Activated naive CD4-positive, alpha-beta T cell treated with anti-CD3 and anti-CD28 coated beads for 36 hours (primary cell): Measurements from ENCODE around the gene SH2B3. TPM values are rescaled to one million over a fixed set of nuclear protein-coding genes. Genes with fewer than 3 reads are reported as not detected.

ENCODE experiments used
- CTCF ChIA-PET: fragments of 350-600 bp; sonication (Branson Sonifier 250); formaldehyde crosslinking; loops from one replicate; lab custom pipeline; 2021; ENCODE audit warnings: antibody characterized with exemption; lab: Charles Lee
- DNase-seq: peaks from one replicate; pipeline ENCODE4 v3.0.0-alpha.2; 2020
- H3K27ac Mint-ChIP-seq: one replicate; pipeline ENCODE4 v1.8.0; 2021; ENCODE audit warnings: mild to moderate bottlenecking, mixed read lengths
- H3K27me3 Mint-ChIP-seq: one replicate; pipeline ENCODE4 v1.8.0; 2021; ENCODE audit warnings: low read depth, mixed read lengths
- H3K36me3 Mint-ChIP-seq: one replicate; pipeline ENCODE4 v1.8.0; 2021; ENCODE audit warnings: low read depth, mixed read lengths
- H3K4me1 Mint-ChIP-seq: one replicate; pipeline ENCODE4 v1.8.0; 2021; ENCODE audit warnings: low read depth, mixed read lengths
- H3K4me3 Mint-ChIP-seq: one replicate; pipeline ENCODE4 v1.8.0; 2021; ENCODE audit warnings: mild to moderate bottlenecking, moderate library complexity, mixed read lengths
- H3K9me3 Mint-ChIP-seq: one replicate; pipeline ENCODE4 v1.8.0; 2021; ENCODE audit warnings: mixed read lengths
- intact Hi-C: fragments of 100-400 bp; cut with micrococcal nuclease; formaldehyde crosslinking; loops from one replicate; pipeline ENCODE4 v1.15.1; 2023
- total RNA-seq, 2 experiments: library from RNA; stranded (reverse); gene quantifications; one replicate each; pipeline ENCODE4 v1.2.3, GENCODE V29; 2021

Gene SH2B3
- total RNA-seq, 2 experiments from 2014 or later = 21.1 to 21.3 TPM

DNA sequence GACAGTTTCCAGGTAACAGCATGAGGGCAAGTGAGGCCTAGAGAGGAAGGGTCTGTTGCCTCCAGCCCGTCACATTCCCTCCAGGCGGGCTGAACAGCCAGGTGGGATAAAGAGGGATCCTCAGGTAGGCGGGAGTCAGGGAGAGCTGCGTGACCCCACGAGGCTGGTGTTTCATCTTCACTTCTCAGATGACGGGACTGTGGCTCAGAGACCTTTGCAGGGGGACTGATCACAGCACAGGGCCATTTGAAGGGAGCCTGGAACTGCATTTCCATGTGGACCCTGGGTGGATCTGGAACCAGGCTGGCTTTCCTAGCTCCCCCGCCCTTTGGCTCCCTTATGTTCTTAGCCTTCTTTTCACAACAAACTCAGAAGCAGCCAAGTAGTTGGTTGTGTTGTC is 37.4 kb downstream of the SH2B3 start:
- intact Hi-C loops = loop anchor here (1.0 kb wide), 1 partner anchor 9 kb away; no protein-coding TSS in a partner anchor
- peaks cover 18% of the 10 kb centered on the region for H3K36me3 Mint-ChIP-seq
- H3K27me3 Mint-ChIP-seq = no peaks in the 10 kb centered on the region
- DNase-seq = no peak
- H3K4me1 Mint-ChIP-seq = peaks cover 74% of the 10 kb centered on the region
- peak overlapping the region; percentile 7 for H3K27ac Mint-ChIP-seq
- H3K9me3 Mint-ChIP-seq = no peaks in the 10 kb centered on the region
- CTCF ChIA-PET = interaction anchor here (0.6 to 23.4 kb wide), 4 partner anchors 8 to 130 kb away, joined by 5 to 763 read pairs (median 19); partner anchors contain the start of gene SH2B3
- H3K4me3 Mint-ChIP-seq = no peak overlapping the region

DNA sequence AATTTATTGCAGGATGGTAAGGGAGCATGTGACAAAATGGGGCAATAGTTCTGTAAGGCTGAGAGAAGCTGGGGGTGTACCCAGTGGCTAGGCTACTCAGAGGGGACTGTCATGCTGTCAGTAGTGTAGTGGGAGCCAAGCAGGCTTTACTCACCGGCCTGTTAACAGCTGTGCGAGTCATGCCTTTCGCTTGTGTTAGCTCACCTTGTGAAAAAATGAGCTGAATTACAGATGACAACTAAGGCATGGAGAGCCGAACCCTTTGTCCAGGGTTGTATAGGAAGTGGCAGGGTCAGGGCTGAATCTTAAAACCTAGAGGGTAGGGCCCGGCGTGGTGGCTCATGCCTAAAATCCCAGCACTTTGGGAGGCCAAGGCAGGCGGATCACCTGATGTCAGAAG is 37.9 kb downstream of the SH2B3 start:
- no peaks in the 10 kb centered on the region for H3K27me3 Mint-ChIP-seq
- no peak overlapping the region for H3K4me3 Mint-ChIP-seq
- CTCF ChIA-PET = interaction anchor here (0.6 to 23.4 kb wide), 7 partner anchors 8 to 502 kb away, joined by 3 to 763 read pairs (median 7); partner anchors contain the start of gene SH2B3
- no peaks in the 10 kb centered on the region for H3K9me3 Mint-ChIP-seq
- peak; percentile 77 for DNase-seq
- peak overlapping the region; percentile 72 for H3K27ac Mint-ChIP-seq
- H3K4me1 Mint-ChIP-seq = peaks cover 69% of the 10 kb centered on the region
- intact Hi-C loops = loop anchor here (1.0 kb wide), 1 partner anchor 9 kb away; no protein-coding TSS in a partner anchor
- peaks cover 16% of the 10 kb centered on the region for H3K36me3 Mint-ChIP-seq

DNA sequence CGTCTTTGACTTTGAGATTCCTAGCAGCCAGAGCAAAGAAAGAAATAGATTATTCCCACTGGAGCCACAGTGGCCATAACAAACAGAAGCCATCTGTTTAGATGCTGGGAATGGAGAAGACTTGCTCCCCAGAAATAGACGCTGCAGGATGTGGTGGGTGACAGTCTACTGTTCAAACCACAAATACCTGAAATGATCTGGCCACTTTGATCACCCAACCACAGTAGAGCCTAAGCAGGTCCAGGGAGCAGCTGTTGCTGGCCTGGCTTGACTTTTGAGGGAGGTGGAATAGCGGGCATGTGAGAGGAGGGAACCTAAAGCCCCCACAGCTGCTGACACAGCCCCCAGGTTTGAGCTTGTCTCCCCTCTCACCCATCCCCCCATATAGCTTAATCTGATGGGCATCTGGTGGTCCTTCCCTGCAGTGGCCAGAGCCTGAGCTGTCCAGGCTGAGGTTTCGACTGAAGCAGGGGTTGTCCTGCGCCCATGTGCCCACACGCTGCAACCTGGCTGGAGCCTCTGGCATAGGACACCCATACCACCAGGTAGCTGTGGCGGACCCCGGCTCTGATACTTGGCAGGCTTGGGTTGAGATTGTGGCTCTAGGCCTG is 38.7 kb downstream of the SH2B3 start:
- Mint-ChIP-seq H3K27me3 (no peaks in the 10 kb centered on the region), H3K4me3 (no peak overlapping the region), H3K4me1 (peaks cover 70% of the 10 kb centered on the region), H3K9me3 (no peaks in the 10 kb centered on the region), H3K27ac (peak overlapping the region; percentile 67), H3K36me3 (peaks cover 16% of the 10 kb centered on the region)
- DNase-seq = peak; percentile 75
- CTCF ChIA-PET = interaction anchor here (0.6 to 23.4 kb wide), 12 partner anchors 7 to 501 kb away, joined by 3 to 763 read pairs (median 4); partner anchors contain the start of gene SH2B3
- intact Hi-C loops = no loop called here

GRCh38 chr12:111444925-111445725 is 39.4 kb downstream of the SH2B3 start:
- peaks cover 16% of the 10 kb centered on the region for H3K36me3 Mint-ChIP-seq
- intact Hi-C loops = loop anchor here (1.0 kb wide), 4 partner anchors 15 to 46 kb away; no protein-coding TSS in a partner anchor
- CTCF ChIA-PET = interaction anchor here (0.8 to 23.4 kb wide), 9 partner anchors 9 to 396 kb away, joined by 3 to 763 read pairs (median 4); partner anchors contain the start of gene SH2B3
- no peaks in the 10 kb centered on the region for H3K9me3 Mint-ChIP-seq
- H3K4me1 Mint-ChIP-seq = peaks cover 67% of the 10 kb centered on the region
- DNase-seq = peak; percentile 97
- no peaks in the 10 kb centered on the region for H3K27me3 Mint-ChIP-seq
- no peak overlapping the region for H3K4me3 Mint-ChIP-seq
- peak overlapping the region; percentile 67 for H3K27ac Mint-ChIP-seq

DNA sequence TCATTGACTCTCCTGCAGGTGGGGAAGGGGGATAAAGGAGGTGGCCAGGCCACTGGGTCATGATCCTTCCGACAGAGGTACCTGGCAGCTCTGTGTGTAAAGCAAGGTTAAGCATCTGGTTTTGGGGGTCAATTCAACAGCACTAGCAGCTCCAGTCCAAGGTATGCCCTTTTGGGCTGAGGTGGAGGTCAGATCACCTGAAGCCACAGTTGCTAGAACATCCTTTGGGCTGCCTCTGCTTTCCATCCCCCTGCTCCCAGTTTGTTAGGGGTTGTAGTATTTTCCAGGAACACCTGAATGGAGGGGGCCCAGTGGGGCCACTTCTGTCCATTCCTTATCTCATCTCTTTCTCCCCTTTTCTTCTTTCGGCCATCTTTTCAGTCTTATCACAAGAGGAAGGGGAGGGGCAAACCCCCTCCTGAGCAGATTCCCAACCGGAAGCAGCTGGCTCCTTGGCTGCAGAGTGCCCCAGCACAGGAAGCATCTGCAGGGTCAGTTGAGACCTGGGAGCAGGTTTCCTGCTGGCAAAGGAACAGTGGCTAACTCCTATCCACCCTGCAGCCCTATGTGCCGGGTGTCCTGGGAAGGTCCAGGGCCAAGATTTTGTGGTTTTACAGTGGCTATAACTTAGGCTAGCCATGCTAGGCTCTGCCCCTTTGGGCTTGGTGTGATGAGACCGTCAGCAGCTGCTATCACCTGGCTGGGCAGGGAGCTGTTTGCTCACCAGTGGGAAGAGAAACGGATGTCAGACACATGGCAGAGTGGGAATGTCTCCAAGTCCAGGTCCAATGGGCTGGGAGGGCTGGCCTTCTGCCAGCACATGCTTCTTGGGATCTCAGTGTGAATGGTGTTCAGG is 40.2 kb downstream of the SH2B3 start:
- DNase-seq = no peak
- CTCF ChIA-PET = interaction anchor here (0.5 to 23.4 kb wide), 3 partner anchors 14 to 41 kb away, joined by 3 to 763 read pairs (median 7); partner anchors contain the start of gene SH2B3
- Mint-ChIP-seq H3K27ac (no peak overlapping the region), H3K9me3 (no peaks in the 10 kb centered on the region), H3K36me3 (peaks cover 23% of the 10 kb centered on the region), H3K4me1 (peaks cover 67% of the 10 kb centered on the region), H3K27me3 (no peaks in the 10 kb centered on the region), H3K4me3 (no peak overlapping the region)
- intact Hi-C loops = loop anchor here (1.0 kb wide), 4 partner anchors 16 to 47 kb away; no protein-coding TSS in a partner anchor

DNA sequence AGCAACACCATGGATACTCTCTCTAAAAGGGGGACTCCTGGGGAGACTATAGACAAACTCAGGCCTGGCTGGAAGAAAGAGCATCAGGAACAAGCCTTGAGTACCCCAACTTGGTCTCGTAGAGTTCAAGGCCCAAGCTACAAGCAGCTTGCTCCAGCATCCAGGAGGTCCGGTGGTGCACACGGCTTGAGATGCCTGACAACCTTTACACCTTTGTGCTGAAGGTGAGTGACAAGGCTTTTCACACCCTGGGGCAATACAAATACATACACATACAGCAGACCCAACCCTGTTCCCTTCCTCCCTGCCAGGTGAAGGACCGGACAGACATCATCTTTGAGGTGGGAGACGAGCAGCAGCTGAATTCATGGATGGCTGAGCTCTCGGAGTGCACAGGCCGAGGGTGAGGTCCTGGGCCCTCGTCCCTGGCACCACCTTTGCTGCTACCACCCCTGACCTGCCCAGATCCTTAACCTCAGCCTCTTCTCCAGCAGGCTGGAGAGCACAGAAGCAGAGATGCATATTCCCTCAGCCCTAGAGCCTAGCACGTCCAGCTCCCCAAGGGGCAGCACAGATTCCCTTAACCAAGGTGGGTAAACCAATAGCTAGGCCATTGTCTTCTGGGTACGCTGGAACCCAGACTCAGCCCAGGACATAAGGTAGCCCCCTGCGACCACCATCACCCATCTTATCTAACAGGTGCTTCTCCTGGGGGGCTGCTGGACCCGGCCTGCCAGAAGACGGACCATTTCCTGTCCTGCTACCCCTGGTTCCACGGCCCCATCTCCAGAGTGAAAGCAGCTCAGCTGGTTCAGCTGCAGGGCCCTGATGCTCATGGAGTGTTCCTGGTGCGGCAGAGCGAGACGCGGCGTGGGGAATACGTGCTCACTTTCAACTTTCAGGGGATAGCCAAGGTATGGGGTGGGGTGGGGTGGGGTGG is 41.2 kb downstream of the SH2B3 start:
- H3K4me3 Mint-ChIP-seq = no peak overlapping the region
- DNase-seq = no peak
- no peaks in the 10 kb centered on the region for H3K9me3 Mint-ChIP-seq
- no peaks in the 10 kb centered on the region for H3K27me3 Mint-ChIP-seq
- H3K27ac Mint-ChIP-seq = no peak overlapping the region
- CTCF ChIA-PET = interaction anchor here (0.5 to 23.4 kb wide), 2 partner anchors 27 to 42 kb away, joined by 3 to 763 read pairs; partner anchors contain the start of gene SH2B3
- intact Hi-C loops = no loop called here
- peaks cover 64% of the 10 kb centered on the region for H3K4me1 Mint-ChIP-seq
- H3K36me3 Mint-ChIP-seq = peaks cover 28% of the 10 kb centered on the region

- no peak overlapping the region for H3K4me3 Mint-ChIP-seq
- H3K4me1 Mint-ChIP-seq = peaks cover 57% of the 10 kb centered on the region
- no peak overlapping the region for H3K27ac Mint-ChIP-seq
- intact Hi-C loops = no loop called here
- H3K27me3 Mint-ChIP-seq = no peaks in the 10 kb centered on the region
- H3K9me3 Mint-ChIP-seq = no peaks in the 10 kb centered on the region
- peaks cover 28% of the 10 kb centered on the region for H3K36me3 Mint-ChIP-seq
- no peak for DNase-seq
- CTCF ChIA-PET = interaction anchor here (1.2 to 23.4 kb wide), 2 partner anchors 20 to 43 kb away, joined by 4 to 763 read pairs; partner anchors contain the start of gene SH2B3
Measured at GRCh38 chr12:111447571-111448265, 42.0 kb downstream of the SH2B3 start.

DNA sequence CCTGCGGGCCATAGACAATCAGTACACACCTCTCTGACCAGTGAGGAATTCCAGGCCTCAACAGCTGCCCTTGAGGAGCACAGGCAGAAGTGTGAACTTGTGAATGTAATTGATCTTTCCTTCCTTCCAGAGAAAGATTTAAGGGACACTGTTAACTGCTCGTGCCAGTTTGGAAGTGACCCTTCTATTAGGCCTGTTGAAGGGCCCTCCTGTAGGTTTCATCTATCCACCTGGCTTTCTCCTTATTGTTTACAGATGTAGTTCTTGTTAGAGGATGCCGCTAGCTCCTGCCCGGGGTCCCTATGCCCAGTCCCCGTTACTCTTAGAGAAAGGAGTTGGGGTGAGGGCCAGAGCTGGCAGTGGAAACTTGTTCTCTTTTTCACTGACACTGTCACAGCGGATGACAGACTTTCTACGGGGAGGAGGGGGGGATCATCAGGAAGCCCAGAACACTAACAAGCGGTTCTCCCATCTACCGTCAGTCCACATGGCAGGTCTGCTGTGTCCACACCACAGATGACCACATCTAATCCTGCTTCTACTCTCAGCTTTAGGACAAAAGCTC is 42.6 kb downstream of the SH2B3 start:
- Mint-ChIP-seq H3K36me3 (peaks cover 28% of the 10 kb centered on the region), H3K27ac (peak overlapping the region; percentile 6), H3K4me3 (no peak overlapping the region), H3K9me3 (no peaks in the 10 kb centered on the region), H3K27me3 (no peaks in the 10 kb centered on the region), H3K4me1 (peaks cover 51% of the 10 kb centered on the region)
- DNase-seq = no peak
- intact Hi-C loops = no loop called here
- CTCF ChIA-PET = interaction anchor here (1.2 to 23.4 kb wide), 3 partner anchors 14 to 44 kb away, joined by 3 to 763 read pairs (median 4); partner anchors contain the start of gene SH2B3

- H3K4me3 Mint-ChIP-seq = no peak overlapping the region
- no peak for DNase-seq
- peaks cover 43% of the 10 kb centered on the region for H3K4me1 Mint-ChIP-seq
- H3K27ac Mint-ChIP-seq = peak overlapping the region; percentile 6
- CTCF ChIA-PET = interaction anchor here (0.6 to 23.4 kb wide), 7 partner anchors 14 to 109 kb away, joined by 3 to 763 read pairs (median 6); partner anchors contain the start of gene SH2B3
- intact Hi-C loops = no loop called here
- H3K27me3 Mint-ChIP-seq = no peaks in the 10 kb centered on the region
- no peaks in the 10 kb centered on the region for H3K9me3 Mint-ChIP-seq
- H3K36me3 Mint-ChIP-seq = peaks cover 28% of the 10 kb centered on the region
Measured at GRCh38 chr12:111448846-111449790, 43.4 kb downstream of the SH2B3 start.
